ENCODE results near the gene AP2B1.

- TF ChIP-seq CTCF (IDR thresholded peaks at IDR 0.05): no peak
- no peak for TF ChIP-seq POLR2A (IDR thresholded peaks at IDR 0.05)
- TF ChIP-seq EP300 (IDR thresholded peaks at IDR 0.05): no peak
Measured at GRCh38 chr17:35541434-35541833, 45.7 kb upstream of the AP2B1 start.
